BLaER1 (cell line): ENCODE measurements around the gene HACD3.
A peak's percentile ranks its signal among the peaks of the same experiment; 100 is the strongest.

Experiments used
- H3K27ac ChIP-seq: shearing (Covaris generic); formaldehyde crosslinking; 2 replicates; pipeline ENCODE4 v1.8.1; 2022
- H3K27me3 ChIP-seq: shearing (Covaris generic); formaldehyde crosslinking; 2 replicates; pipeline ENCODE4 v1.8.1; 2022
- H3K36me3 ChIP-seq: shearing (Covaris generic); formaldehyde crosslinking; 2 replicates; pipeline ENCODE4 v1.8.1; 2022
- H3K4me1 ChIP-seq: shearing (Covaris generic); formaldehyde crosslinking; 2 replicates; pipeline ENCODE4 v1.8.1; 2022
- H3K4me2 ChIP-seq: shearing (Covaris generic); formaldehyde crosslinking; 2 replicates; pipeline ENCODE4 v1.8.1; 2022
- H3K4me3 ChIP-seq: shearing (Covaris generic); formaldehyde crosslinking; 2 replicates; pipeline ENCODE4 v1.8.1; 2022
- H3K9ac ChIP-seq: shearing (Covaris generic); formaldehyde crosslinking; 2 replicates; pipeline ENCODE4 v1.8.1; 2022
- H3K9me3 ChIP-seq: shearing (Covaris generic); formaldehyde crosslinking; 2 replicates; pipeline ENCODE4 v1.8.1; 2022
- H4K20me1 ChIP-seq: shearing (Covaris generic); formaldehyde crosslinking; 2 replicates; pipeline ENCODE4 v1.8.1; 2022
- Cebpa-rat ChIP-seq: shearing (Covaris generic); IDR thresholded peaks from 2 replicates; pipeline ENCODE4 v1.8.1; 2022

HACD3 gene

DNA sequence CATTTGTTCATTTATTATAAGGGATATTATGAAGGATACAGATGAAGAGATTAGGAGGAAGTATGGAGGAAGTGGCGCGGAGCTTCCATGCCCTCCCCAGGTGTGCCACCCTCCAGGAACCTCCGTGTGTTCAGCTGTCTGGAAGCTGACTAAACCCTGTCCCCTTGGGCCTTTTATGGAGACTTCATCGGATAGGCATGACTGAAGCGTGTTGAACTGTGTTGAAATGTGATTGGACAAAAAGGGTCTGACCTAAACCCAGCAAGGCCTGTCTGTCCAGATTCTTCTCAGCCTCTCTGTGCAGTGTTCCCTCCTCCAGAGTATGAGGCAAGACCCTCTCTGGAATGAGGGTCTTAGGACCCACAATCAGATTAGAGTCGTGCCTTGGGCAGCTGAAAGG is 31.7 kb downstream of the HACD3 start:
- Histone ChIP-seq H3K27ac (no peak overlapping the region), H3K9ac (no peak overlapping the region), H3K4me1 (peaks cover 5% of the 10 kb centered on the region; the same call in 1 of the 2 replicates), H3K9me3 (peaks cover 40% of the 10 kb centered on the region), H3K4me3 (no peak overlapping the region), H3K36me3 (peaks cover 98% of the 10 kb centered on the region), H4K20me1 (peaks cover 10% of the 10 kb centered on the region; the same call in 1 of the 2 replicates), H3K4me2 (no peak overlapping the region), H3K27me3 (no peaks in the 10 kb centered on the region)
- no peak for TF ChIP-seq Cebpa-rat

DNA sequence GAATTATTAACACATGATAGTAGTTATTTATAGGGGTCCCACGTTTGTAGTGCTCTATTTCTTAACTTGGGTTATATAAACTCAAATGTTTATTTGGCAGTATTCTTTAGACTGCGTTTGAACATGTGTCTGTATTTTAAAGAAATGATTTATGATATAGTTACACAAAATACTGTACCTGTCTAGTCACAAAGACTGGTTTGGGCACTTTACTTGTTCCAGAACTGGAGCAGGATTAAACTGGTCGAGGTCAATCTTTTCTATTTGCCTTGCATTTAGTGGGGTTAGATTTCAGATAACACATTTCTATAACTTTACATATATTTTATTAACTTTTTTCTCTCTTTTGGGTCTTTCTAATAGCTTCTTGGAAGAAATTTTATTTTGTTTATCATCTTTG is 39.5 kb downstream of the HACD3 start:
- H3K4me2 ChIP-seq = no peak overlapping the region
- H3K36me3 ChIP-seq = peaks cover 87% of the 10 kb centered on the region

DNA sequence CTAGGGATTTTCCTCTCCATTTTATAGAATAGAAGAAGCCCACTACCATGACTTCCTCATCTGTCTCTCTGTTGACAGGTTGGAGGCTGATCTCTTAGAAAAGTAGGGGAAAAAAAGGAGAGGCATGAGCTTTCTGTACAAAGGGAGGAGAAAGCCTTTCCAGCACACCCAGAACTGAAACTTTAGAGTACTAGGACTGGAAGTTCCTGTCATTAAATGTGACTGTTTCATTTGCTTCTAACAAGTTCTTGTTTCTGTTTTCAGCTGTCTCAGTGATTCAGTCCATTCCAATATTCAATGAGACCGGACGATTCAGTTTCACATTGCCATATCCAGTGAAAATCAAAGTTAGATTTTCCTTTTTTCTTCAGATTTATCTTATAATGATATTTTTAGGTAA is 41.7 kb downstream of the HACD3 start:
- H3K9me3 ChIP-seq = peaks cover 3% of the 10 kb centered on the region; the same call in 1 of the 2 replicates
- no peaks in the 10 kb centered on the region for H3K27me3 ChIP-seq
- no peak for TF ChIP-seq Cebpa-rat
- no peak overlapping the region for H3K4me2 ChIP-seq
- H3K9ac ChIP-seq = no peak overlapping the region
- H3K27ac ChIP-seq = no peak overlapping the region; the same call in 1 of the 2 replicates
- H4K20me1 ChIP-seq = no peaks in the 10 kb centered on the region
- no peak overlapping the region for H3K4me3 ChIP-seq
- H3K36me3 ChIP-seq = peaks cover 83% of the 10 kb centered on the region
- peaks cover 42% of the 10 kb centered on the region for H3K4me1 ChIP-seq

More for the DNA sequence above, 39.5 kb downstream of the HACD3 start:
- no peak for TF ChIP-seq Cebpa-rat
- Histone ChIP-seq H3K27ac (no peak overlapping the region), H3K4me1 (peaks cover 33% of the 10 kb centered on the region), H3K9ac (no peak overlapping the region), H3K27me3 (no peaks in the 10 kb centered on the region), H3K4me3 (no peak overlapping the region), H4K20me1 (no peaks in the 10 kb centered on the region), H3K9me3 (peaks cover 25% of the 10 kb centered on the region)

DNA sequence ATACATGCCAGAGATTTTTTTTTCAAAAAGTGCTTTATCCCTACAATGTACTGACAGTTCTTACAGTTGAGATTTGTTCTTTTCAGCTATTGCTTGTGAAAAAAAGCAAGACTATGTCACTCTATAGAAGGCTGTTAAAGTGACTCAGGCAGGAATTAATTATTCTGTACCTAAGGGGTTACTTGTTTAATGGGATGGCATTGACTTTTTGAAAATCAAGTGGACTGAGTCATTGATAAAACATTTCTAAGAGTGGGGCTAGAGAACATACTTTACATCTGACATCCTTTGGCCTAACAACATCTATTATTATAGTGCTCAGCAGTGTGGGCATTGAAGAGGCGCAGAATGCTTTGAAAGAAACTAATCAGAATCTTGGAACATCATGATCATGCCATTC is 46.4 kb downstream of the HACD3 start:
- Histone ChIP-seq H3K4me1 (peaks cover 67% of the 10 kb centered on the region), H3K4me3 (no peak overlapping the region), H3K4me2 (no peak overlapping the region), H4K20me1 (no peaks in the 10 kb centered on the region), H3K9me3 (no peaks in the 10 kb centered on the region), H3K9ac (no peak overlapping the region), H3K36me3 (peaks cover 83% of the 10 kb centered on the region), H3K27me3 (no peaks in the 10 kb centered on the region), H3K27ac (no peak overlapping the region; the same call in 1 of the 2 replicates)
- no peak for TF ChIP-seq Cebpa-rat

DNA sequence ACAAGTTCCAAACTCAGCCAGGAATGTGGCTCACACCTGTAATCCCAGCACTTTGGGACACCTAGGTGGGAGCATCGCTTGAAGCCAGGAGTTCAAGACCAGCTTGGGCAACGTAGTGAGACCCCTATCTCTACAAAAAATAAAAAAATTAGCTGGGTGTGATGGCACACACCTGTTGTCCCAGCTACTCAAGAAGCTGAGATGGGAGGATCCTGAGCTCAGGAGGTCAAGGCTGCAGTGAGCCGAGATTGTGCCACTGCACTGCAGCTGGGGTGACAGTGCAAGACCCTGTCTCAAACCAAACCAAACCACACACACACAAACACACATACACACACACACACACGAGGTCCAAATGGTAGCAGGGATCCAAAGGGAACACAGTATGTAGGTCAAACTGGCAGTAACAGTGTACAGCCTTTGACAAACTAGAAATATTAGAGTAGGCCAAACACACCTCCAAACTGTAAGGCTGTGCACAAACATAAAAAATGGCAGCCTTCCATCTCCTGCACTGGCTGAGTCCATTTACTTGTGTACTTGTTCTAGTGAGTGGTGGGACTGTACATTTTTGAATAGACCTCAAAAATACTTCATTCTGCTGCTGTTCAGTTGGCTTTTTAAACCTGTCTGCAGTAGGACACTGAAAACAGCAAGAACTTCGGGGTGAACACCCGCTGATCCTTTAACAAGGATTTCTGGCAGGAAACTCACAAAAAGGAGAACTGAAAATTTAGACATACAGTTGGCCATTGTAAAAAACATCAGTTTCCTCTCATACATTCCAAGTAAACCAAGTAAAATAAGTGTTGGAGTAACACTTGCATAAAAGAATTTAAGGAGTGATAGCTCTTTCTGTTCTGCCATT is 47.1 kb downstream of the HACD3 start:
- no peak overlapping the region for H3K9ac ChIP-seq
- H3K4me2 ChIP-seq = peak overlapping the region; percentile 56
- no peaks in the 10 kb centered on the region for H4K20me1 ChIP-seq
- H3K4me3 ChIP-seq = no peak overlapping the region
- H3K27ac ChIP-seq = no peak overlapping the region; the same call in 1 of the 2 replicates
- no peaks in the 10 kb centered on the region for H3K27me3 ChIP-seq
- H3K9me3 ChIP-seq = no peaks in the 10 kb centered on the region
- H3K36me3 ChIP-seq = peaks cover 84% of the 10 kb centered on the region
- TF ChIP-seq Cebpa-rat = no peak
- H3K4me1 ChIP-seq = peaks cover 60% of the 10 kb centered on the region

DNA sequence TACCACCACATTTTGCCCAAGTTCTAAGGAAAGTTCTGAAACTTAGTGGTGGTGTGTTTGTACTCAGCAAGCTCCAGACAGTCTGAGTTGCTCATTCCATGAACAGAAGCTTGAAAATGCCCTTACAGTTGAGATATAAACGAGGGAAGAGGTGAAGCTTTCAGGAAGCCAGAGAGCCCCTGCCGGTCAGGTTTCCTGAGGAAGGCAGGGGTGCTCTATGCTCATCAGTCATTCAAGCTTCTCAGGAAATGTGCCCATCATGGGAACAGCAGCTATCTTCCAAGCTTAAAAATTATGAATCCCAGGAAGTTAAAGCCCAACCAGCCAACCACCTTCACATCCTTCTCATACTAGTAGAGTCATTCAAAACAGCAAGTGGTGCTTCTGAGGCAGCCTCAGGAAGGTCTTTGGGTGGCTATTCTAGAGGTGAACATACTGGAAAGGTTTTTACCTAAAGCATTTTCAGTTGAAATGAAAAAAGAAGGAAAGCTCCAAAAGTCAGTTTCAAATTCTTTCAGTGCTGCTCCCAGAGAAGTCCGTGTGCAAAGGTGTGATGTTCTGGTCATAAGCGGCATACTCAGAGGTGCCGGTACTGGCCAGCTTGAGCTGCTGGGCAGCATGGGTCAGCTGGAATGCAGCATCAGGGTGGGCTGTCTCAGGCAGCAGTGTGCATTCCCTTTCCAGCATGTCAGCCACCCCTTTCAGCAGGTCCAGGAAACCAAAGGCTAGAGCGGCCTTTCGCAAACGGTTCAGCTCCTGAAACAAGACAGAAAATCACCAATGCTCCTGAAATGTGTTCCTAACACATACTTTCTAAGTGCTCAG is 48.9 kb downstream of the HACD3 start:
- Histone ChIP-seq H3K27ac (peak overlapping the region; percentile 54; the same call in 1 of the 2 replicates), H3K4me2 (peak overlapping the region; percentile 32), H3K4me3 (no peak overlapping the region), H3K27me3 (no peaks in the 10 kb centered on the region), H3K4me1 (peaks cover 56% of the 10 kb centered on the region), H4K20me1 (no peaks in the 10 kb centered on the region), H3K36me3 (peaks cover 83% of the 10 kb centered on the region), H3K9me3 (no peaks in the 10 kb centered on the region), H3K9ac (no peak overlapping the region; the same call in 1 of the 2 replicates)
- no peak for TF ChIP-seq Cebpa-rat

DNA sequence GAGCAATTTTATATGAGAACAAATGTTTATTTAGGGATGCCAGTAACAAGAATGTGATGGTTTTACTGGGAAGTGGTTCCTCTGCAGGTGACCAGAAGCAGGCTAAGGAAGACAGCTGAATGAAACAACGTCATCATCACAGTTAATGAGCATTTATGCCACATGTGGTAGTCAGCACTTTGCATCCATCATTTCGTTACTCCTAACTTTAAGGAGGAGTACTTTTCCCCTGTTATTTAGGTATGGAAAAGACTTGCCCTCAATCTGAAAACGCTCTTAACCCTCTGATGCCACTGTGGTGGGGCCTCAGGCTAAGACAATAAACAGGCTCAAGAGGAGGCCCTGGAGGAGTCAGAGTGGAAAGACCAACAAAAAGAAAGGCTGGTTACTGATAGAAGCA is 49.5 kb downstream of the HACD3 start:
- H3K27me3 ChIP-seq = no peaks in the 10 kb centered on the region
- H3K27ac ChIP-seq = no peak overlapping the region
- H3K4me3 ChIP-seq = no peak overlapping the region
- H3K9me3 ChIP-seq = no peaks in the 10 kb centered on the region
- peaks cover 56% of the 10 kb centered on the region for H3K4me1 ChIP-seq
- no peaks in the 10 kb centered on the region for H4K20me1 ChIP-seq
- no peak overlapping the region for H3K9ac ChIP-seq
- peaks cover 90% of the 10 kb centered on the region for H3K36me3 ChIP-seq
- no peak overlapping the region for H3K4me2 ChIP-seq
- TF ChIP-seq Cebpa-rat = no peak

DNA sequence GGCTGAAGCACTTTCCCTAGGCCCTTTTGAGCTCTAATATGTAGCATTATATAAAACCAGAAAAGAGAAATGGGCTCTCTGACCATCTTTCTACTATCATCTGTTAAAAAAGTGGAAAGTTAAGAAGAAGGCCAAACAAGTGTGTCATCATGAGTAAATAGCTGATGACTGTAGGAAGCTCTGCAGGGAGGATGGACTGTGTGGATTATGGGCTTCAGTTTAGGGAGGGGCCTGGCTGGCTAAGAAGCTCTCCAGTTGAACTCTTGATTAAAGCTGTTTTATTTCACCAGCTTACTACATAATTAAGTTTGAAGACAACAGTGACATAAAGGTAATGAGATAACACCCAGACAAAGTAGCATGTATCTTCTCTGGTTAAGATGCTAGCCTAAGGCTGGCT is 50.0 kb downstream of the HACD3 start:
- Histone ChIP-seq H3K27me3 (no peaks in the 10 kb centered on the region), H4K20me1 (no peaks in the 10 kb centered on the region), H3K9ac (no peak overlapping the region), H3K4me1 (peaks cover 51% of the 10 kb centered on the region), H3K27ac (no peak overlapping the region), H3K36me3 (peaks cover 91% of the 10 kb centered on the region), H3K4me2 (no peak overlapping the region), H3K9me3 (no peaks in the 10 kb centered on the region), H3K4me3 (no peak overlapping the region)
- TF ChIP-seq Cebpa-rat = no peak

DNA sequence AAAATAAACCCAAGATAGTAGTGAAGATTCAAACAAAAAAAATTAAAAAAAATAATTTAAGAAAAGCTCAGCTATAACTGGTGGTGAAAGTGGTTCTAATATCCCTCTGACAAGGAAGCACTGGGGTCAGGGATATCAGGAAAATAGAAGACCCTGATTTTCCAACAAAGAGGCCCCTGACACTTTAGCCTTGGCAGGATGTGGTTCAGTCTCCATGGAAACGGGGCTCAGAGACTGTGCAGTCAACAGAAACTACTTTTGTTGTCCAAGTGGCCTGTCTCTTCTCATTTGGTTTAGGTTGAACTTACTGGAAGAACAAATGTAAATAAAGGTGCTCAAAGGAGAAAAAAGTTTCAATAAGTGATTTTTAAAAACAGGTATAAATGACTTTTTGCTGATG is 53.4 kb downstream of the HACD3 start:
- Histone ChIP-seq H4K20me1 (no peaks in the 10 kb centered on the region), H3K4me1 (peaks cover 36% of the 10 kb centered on the region), H3K4me2 (peak overlapping the region; percentile 64), H3K27me3 (no peaks in the 10 kb centered on the region), H3K4me3 (peak overlapping the region; percentile 17; the same call in 1 of the 2 replicates), H3K36me3 (peaks cover 89% of the 10 kb centered on the region), H3K27ac (peak overlapping the region; percentile 23), H3K9ac (no peak overlapping the region), H3K9me3 (no peaks in the 10 kb centered on the region)
- no peak for TF ChIP-seq Cebpa-rat
